IPS-20b (cell line): ENCODE results near the gene TSBP1.

Experiments
- H3K27ac ChIP-seq: one replicate; pipeline ENCODE4 v1.5.1; 2013; ENCODE audit warnings: low read length
- H3K27me3 ChIP-seq: 2 replicates; pipeline ENCODE4 v1.6.1; 2013; ENCODE audit warnings: mild to moderate bottlenecking, low read length, inconsistent platforms; ENCODE audit not compliant: insufficient read depth
- H3K36me3 ChIP-seq: 2 replicates; pipeline ENCODE4 v1.6.1; 2013; ENCODE audit warnings: low read depth, mild to moderate bottlenecking, inconsistent platforms, low read length, moderate library complexity; ENCODE audit not compliant: insufficient read depth
- H3K4me1 ChIP-seq: 2 replicates; pipeline ENCODE4 v1.6.1; 2013; ENCODE audit warnings: mild to moderate bottlenecking, control low read depth, inconsistent platforms, low read length, moderate library complexity; ENCODE audit not compliant: insufficient read depth
- H3K4me3 ChIP-seq: 2 replicates; pipeline ENCODE4 v1.5.1; 2013; ENCODE audit warnings: mild to moderate bottlenecking, low read length, inconsistent platforms
- H3K9ac ChIP-seq: 2 replicates; pipeline ENCODE4 v1.6.1; 2013; ENCODE audit warnings: low read depth, mild to moderate bottlenecking, inconsistent platforms, low read length, moderate library complexity
- H3K9me3 ChIP-seq: 2 replicates; pipeline ENCODE4 v1.6.1; 2013; ENCODE audit warnings: mild to moderate bottlenecking, low read depth, low read length, inconsistent platforms; ENCODE audit not compliant: insufficient read depth

TSBP1 gene

DNA sequence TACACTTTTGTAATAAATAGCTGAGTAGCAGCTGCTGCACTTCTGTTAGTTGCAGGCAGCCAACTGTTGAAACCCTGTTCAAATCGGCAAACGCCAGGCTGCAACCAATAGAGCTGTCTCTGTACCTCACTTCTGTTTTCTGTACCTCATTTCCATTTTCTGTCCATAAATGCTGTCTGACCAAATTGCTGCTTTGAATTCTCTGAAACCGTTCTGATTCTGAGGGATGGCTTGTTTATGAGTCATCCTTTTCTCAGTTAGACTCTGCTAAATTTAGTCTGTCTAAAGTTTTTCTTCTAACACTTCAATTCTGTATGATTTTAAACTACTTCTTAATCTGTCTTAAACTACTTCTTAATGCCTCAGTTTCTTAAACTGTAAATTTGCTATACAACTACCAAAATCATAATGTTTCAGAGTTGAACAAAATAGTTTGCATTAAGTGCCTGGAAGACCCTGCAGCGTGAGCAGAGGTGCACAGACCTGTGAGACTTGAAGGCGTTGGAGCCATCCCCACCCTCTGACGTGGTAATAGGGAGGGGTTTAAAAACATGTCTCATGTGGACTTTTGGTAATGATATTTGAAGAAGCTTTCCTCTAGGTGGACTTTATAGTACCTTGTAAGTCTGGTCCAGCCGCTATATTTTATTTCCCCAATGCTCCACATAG lies 25.7 kb upstream of the TSBP1 start:
- no peak overlapping the region for H3K27ac ChIP-seq
- H3K4me3 ChIP-seq: no peak overlapping the region

DNA sequence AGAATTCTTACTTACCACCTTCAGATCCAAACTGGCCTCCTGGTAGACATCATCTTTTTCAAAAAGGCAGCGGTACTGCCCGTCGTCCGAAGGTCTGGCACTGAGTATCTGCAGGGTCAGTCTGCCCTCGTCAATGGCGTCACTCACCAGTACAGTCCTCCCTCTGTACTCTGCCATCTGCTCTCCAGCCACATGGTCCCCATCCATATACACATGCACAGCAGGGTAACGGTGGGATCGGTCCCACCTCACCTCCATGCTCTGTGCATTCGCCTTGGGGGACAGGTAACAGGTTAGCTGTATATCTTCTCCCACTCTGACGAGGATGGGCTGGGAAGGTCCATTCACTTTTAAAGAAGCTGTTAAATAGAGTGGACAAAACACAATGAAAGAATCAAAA lies 24.3 kb upstream of the TSBP1 start:
- Histone ChIP-seq H3K27me3 (no peaks in the 10 kb centered on the region), H3K4me3 (no peak overlapping the region), H3K9me3 (no peaks in the 10 kb centered on the region), H3K4me1 (no peaks in the 10 kb centered on the region), H3K27ac (no peak overlapping the region), H3K9ac (no peak overlapping the region), H3K36me3 (no peaks in the 10 kb centered on the region)

More for the DNA sequence above, 25.7 kb upstream of the TSBP1 start:
- no peak overlapping the region for H3K9ac ChIP-seq
- H3K9me3 ChIP-seq: no peaks in the 10 kb centered on the region
- H3K27me3 ChIP-seq: no peaks in the 10 kb centered on the region
- no peaks in the 10 kb centered on the region for H3K4me1 ChIP-seq
- no peaks in the 10 kb centered on the region for H3K36me3 ChIP-seq

DNA sequence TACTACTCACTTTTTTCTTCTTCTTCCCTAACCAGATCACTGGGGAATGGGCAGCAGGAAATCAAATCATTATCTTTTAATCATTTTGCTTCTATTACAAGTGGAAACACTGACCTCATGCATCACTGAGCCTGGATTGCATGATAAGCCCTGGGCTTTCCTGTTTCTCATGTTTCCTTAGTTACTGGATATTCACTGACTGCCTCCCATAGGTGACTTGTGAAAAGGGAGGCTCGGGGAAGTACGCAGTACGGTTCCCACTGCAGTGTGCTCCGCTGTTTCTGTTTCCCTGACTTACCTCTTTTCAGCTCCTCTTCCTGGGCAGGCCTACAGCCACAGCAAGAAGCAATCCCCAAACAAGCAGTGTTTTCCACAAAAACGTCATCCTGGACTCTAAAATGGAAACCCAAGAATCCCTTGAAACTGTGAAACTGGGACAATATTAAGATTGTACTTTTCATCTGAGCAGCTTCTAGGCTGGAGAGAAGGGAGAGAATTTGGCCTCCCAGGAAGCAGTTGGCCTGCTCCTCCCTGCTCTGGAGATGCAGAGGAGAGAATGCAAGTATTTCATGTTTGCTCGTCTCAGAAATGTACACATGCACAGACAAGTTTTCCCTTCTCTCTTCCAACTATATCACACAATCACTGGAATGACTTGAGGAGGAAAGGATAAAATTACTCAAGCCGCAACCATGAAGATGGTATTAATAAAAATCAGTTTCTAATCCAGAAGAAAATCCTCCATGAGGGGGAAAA lies 22.1 kb upstream of the TSBP1 start:
- Histone ChIP-seq H3K27me3 (no peaks in the 10 kb centered on the region), H3K9ac (no peak overlapping the region), H3K36me3 (no peaks in the 10 kb centered on the region), H3K4me3 (no peak overlapping the region), H3K9me3 (no peaks in the 10 kb centered on the region), H3K27ac (no peak overlapping the region), H3K4me1 (no peaks in the 10 kb centered on the region)

DNA sequence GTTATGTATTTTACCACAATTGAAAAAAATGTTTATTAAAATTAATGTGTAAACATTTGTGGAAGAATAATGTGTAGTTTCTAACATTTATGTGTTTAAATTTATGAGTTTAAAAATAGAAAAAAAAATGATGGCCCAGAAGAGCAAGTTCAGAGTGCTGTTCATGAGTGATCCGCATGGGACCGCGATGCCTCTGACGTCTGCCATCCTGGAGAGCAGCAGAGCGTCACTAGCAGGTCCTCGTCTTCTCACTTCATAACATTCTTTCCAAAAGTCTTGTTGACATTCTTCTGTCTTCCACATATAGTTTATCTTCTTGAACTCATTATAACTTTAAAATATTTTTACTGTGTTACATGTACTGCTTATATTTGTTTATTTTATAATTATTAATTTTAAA lies 19.8 kb upstream of the TSBP1 start:
- H3K9me3 ChIP-seq: no peaks in the 10 kb centered on the region
- H3K9ac ChIP-seq: no peak overlapping the region
- no peaks in the 10 kb centered on the region for H3K4me1 ChIP-seq
- H3K36me3 ChIP-seq: no peaks in the 10 kb centered on the region
- no peaks in the 10 kb centered on the region for H3K27me3 ChIP-seq
- H3K4me3 ChIP-seq: no peak overlapping the region
- no peak overlapping the region for H3K27ac ChIP-seq

DNA sequence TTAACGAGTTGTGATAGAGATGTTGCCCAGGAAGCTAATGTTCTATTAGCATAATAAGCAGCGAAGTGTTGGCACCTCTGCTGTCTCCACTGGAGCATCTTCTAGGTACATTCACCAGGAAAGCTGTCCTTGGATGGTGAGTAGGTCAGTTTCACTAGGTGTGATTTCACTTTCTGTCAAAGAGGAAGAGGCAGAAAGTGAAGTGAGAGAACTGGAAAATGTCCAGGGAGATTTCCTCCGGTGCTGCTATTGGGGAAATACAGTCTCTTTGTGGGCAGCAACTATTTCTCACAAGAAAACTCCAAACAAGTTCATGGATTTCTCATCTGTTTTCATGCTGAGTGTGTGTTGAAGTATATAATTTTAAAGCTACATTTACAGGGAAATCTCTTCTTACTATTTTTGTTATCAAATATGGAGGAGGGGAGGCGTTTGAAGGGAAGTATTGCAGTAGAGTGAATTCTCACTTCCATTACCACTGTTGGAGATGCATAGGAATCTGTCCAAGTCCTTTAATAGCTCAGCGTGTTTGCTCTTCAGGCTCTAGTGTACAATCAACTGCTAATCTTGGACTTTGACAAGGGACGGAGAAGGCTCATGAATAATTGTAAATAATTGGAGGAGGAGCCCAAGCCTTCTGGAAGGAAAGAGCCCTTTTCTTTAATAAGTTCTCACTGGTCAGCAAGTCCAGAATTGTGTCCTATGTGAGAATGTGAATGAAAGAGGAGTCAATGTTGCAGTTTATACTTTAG lies 16.1 kb upstream of the TSBP1 start:
- no peak overlapping the region for H3K27ac ChIP-seq

DNA sequence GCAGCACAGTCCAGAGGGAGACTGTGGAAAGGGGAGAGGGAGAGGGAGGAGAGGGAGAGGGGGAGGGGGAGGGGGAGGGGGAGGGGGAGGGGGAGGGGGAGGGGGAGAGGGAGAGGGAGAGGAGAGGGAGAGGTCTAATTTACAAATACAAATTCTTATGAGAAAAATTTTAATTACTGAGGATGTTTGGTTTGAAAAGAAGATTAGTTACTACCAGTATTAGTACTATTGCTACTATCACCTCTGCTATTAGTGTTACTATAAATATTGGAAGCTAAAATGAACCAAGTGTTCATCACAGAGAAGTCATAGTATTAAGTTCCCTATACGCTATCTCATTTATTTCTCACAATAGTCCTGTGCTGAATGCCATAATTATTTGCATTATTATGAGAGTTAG lies 14.3 kb upstream of the TSBP1 start:
- Histone ChIP-seq H3K4me3 (no peak overlapping the region), H3K9ac (no peak overlapping the region), H3K27me3 (no peaks in the 10 kb centered on the region), H3K9me3 (no peaks in the 10 kb centered on the region), H3K27ac (no peak overlapping the region), H3K4me1 (no peaks in the 10 kb centered on the region), H3K36me3 (no peaks in the 10 kb centered on the region)

More for the DNA sequence above, 16.1 kb upstream of the TSBP1 start:
- H3K27me3 ChIP-seq: no peaks in the 10 kb centered on the region
- H3K9me3 ChIP-seq: no peaks in the 10 kb centered on the region
- no peaks in the 10 kb centered on the region for H3K4me1 ChIP-seq
- H3K9ac ChIP-seq: no peak overlapping the region
- H3K4me3 ChIP-seq: no peak overlapping the region
- H3K36me3 ChIP-seq: no peaks in the 10 kb centered on the region

DNA sequence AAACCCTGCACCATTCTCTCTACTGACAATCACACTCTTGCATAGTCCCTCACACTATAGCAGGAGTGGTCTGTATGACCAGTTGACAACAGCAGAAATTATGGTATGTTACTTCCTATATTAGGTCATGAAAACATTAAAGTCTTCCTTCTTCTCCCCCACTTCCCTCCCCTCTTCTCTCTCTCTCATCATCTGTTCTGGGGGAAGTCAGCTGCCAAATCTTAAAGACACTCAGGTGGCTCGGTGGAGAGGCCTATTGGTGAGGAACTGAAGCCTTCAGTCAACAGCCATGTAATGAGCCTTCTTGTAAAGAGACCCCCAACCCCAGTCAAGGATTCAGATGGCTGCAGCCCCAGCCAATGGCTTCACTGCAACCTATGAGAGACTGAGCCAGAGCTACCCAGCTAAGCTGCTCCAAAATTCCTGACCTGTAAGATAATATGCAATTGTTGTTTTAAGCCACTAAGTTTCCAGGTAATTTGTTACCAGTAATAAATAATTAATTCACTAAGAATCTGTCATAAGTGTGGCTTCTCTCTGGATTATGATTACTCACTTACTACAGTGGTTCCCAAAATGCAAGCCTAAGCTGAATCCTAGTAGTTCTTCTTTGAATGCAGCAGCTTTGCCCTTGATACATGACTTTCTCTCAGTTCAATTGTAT lies 11.2 kb upstream of the TSBP1 start:
- H3K9me3 ChIP-seq: no peaks in the 10 kb centered on the region
- H3K36me3 ChIP-seq: no peaks in the 10 kb centered on the region
- no peaks in the 10 kb centered on the region for H3K4me1 ChIP-seq
- H3K4me3 ChIP-seq: no peak overlapping the region
- no peak overlapping the region for H3K9ac ChIP-seq
- no peaks in the 10 kb centered on the region for H3K27me3 ChIP-seq
- H3K27ac ChIP-seq: no peak overlapping the region

DNA sequence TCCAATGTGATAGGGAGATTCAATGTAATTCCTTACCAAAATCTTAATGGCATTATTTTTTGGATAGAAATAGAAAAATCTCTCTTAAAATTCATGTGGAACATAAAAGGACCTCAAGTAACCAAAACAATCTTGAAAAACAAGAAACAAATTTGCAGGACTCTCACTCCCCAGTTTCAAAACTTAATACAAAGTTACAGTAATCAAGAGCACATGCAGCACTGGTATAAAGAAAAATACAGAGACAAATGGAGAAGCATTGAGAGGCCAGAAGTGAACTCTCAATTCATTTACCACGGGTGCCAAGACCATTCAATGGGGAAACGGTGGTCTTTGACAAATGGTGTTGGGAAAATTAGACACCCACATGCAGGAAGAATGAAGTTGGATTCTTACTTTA lies 7.8 kb upstream of the TSBP1 start:
- Histone ChIP-seq H3K4me3 (no peak overlapping the region), H3K4me1 (no peaks in the 10 kb centered on the region), H3K27ac (no peak overlapping the region), H3K27me3 (no peaks in the 10 kb centered on the region), H3K36me3 (no peaks in the 10 kb centered on the region), H3K9ac (no peak overlapping the region), H3K9me3 (no peaks in the 10 kb centered on the region)

DNA sequence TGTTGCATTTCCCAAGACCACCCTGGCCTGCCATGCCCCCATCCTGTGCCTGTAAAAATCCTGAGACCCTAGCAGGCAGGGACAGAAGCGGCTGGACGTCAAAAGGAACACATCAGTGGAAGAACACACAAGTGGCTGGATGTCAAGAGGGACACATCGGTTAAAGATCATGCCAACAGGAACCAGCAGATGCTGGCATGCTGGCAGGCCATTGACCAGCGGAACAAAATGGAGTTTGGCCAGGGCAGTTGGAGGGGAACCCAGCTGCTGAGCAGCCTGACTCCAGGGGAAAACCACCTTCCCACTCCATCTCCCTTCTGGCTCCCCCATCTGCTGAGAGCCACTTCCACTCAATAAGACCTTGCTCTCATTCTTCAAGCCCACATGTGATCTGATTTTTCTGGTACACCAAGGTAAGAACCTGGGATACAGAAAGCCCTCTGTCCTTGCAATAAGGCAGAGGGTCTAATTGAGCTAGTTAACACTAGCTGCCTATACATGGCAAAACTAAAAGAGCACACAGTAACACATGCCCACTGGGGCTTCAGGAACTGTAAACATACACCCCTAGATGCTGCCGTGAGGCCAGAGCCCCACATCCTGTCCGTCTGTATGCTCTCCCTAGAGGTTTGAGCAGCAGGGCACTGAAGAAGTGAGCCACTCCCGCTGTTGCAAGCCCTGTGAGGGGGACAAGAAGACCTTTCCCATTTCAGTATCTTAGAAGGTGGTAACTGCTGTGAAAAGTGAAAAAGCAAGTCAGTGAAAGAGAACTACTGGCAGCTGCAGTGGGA lies 4.2 kb upstream of the TSBP1 start:
- H3K4me3 ChIP-seq: no peak overlapping the region
- H3K36me3 ChIP-seq: no peaks in the 10 kb centered on the region
- H3K9ac ChIP-seq: no peak overlapping the region
- H3K4me1 ChIP-seq: no peaks in the 10 kb centered on the region
- no peaks in the 10 kb centered on the region for H3K27me3 ChIP-seq
- no peak overlapping the region for H3K27ac ChIP-seq
- H3K9me3 ChIP-seq: no peaks in the 10 kb centered on the region

DNA sequence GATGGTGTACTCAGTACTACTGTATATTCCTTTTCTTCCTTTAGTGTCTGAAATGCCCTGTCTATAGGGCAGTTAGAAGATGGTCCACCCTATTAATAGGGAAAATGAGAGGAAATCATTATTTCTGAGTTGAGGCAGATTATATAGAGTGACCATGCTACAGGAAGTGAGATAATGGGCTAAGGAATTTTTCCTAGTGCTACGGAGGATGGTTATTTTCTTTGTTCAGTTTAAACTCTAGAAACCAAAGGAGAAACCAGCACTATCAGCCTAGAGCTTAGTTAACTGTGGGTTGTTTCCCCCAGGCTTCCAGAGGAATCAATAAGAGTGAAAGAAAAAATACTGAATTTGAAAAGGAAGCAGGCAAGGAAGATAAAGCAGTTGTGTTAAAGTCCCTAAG lies 474 bp downstream of the TSBP1 start:
- Histone ChIP-seq H3K27ac (no peak overlapping the region), H3K4me1 (no peaks in the 10 kb centered on the region), H3K4me3 (no peak overlapping the region), H3K9ac (no peak overlapping the region), H3K36me3 (no peaks in the 10 kb centered on the region), H3K9me3 (no peaks in the 10 kb centered on the region), H3K27me3 (no peaks in the 10 kb centered on the region)

DNA sequence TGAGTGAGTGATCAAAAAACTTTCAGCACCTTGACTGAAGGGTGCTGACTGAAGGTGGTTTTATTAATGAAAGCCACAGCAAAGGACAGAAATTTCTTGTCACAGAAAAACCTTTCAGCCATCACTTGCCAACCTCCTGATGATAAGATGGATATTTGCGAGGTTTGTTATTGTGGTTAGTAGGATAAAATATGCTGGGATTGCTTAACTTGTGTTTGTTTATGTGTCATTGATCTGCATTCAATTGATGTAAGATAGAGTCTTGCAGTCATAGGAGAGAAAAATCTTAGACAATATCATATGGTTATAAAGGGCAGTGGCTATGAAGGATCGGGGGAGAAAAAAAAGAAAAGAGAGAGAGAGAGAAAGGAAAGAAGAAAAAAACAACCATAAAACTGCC lies 1.2 kb downstream of the TSBP1 start:
- Histone ChIP-seq H3K9ac (no peak overlapping the region), H3K9me3 (no peaks in the 10 kb centered on the region), H3K27me3 (no peaks in the 10 kb centered on the region), H3K36me3 (no peaks in the 10 kb centered on the region), H3K27ac (no peak overlapping the region), H3K4me3 (no peak overlapping the region), H3K4me1 (no peaks in the 10 kb centered on the region)
